Stomach smooth muscle (tissue), 2 donors: Measurements from ENCODE around the gene RPL7A.
"Not testable (repeated sequence)": the region's sequence is repeated elsewhere in the genome, so short reads cannot be mapped to it uniquely, and the experiment has no call there.

Experiments used
- H3K27ac ChIP-seq: one replicate; pipeline ENCODE4 v1.7.0; 2013; ENCODE audit warnings: mild to moderate bottlenecking, low read length, inconsistent platforms
- H3K27me3 ChIP-seq, 2 donors: one replicate each; pipeline ENCODE4 v1.7.0; 2013; ENCODE audit warnings: low read length in 2 of 2; ENCODE audit not compliant: insufficient read depth in 2 of 2, control insufficient read depth in 1 of 2
- H3K36me3 ChIP-seq, 2 donors: one replicate each; pipeline ENCODE4 v1.7.0; 2013; ENCODE audit warnings: low read length in 2 of 2; ENCODE audit not compliant: control insufficient read depth in 2 of 2, insufficient read depth in 2 of 2
- H3K4me1 ChIP-seq: one replicate; pipeline ENCODE4 v1.7.0; 2013; ENCODE audit warnings: low read length; ENCODE audit not compliant: control insufficient read depth, insufficient read depth
- H3K4me3 ChIP-seq, 2 donors: one replicate each; pipeline ENCODE4 v1.7.0; 2013; ENCODE audit warnings: low read length in 2 of 2
- H3K9ac ChIP-seq, 2 donors: one replicate each; pipeline ENCODE4 v1.7.0; 2013; ENCODE audit warnings: low read length in 2 of 2, mild to moderate bottlenecking in 1 of 2
- H3K9me3 ChIP-seq, 2 donors: one replicate each; pipeline ENCODE4 v1.7.0; 2013; ENCODE audit warnings: low read length in 2 of 2; ENCODE audit not compliant: control insufficient read depth in 2 of 2
- donor health status: healthy.
- donor health status: Pancreatic carcinoma.

RPL7A gene

DNA sequence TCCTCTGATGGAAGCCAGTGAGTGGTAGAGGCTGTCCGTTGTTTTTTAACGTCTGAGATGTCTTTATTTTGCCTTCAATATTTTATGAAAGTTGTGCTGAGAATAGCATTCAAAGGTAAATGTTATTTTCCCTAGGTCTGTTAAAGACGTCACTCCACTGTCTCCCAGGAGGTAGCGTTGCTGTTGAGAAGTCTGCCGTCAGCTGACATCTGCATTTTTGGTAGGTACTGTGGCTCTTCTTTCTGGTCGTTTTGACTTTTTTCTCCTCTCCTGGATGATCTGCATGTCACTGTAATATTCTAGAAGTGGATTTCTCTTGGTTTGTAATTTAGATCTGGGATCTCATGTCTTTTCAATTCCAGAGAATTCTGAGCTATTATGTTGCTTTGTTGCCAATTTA lies 38.4 kb upstream of the RPL7A start:
- H3K4me3 ChIP-seq, result no peak overlapping the region
- no peaks in the 10 kb centered on the region for H3K9me3 ChIP-seq
- peaks cover 0 to 7% of the 10 kb centered on the region in 2 donors for H3K27me3 ChIP-seq
- H3K4me1 ChIP-seq, result no peaks in the 10 kb centered on the region
- H3K27ac ChIP-seq, result no peak overlapping the region
- H3K9ac ChIP-seq, result no peak overlapping the region
- H3K36me3 ChIP-seq, result no peaks in the 10 kb centered on the region

DNA sequence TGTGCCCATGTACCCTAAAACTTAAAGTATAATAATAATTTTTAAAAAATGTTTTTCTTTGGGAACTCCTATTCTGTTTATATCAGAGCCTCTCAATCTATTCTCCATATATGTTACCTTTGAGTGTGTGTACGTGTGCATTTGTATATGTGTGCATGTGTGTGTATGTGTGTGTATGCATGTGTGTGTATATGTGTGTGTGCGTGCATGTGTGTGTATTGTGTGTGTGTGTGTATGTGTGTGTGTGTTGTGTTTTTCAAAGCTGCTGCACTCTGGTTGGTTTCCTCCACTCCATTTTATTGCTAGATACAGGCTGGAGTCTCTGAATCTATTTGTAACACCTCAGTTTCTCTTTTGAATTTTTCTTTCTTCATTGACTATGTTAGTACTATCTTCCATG lies 32.0 kb upstream of the RPL7A start:
- H3K9me3 ChIP-seq, result no peaks in the 10 kb centered on the region
- H3K27me3 ChIP-seq, result no peaks in the 10 kb centered on the region
- H3K27ac ChIP-seq, result no peak overlapping the region
- no peaks in the 10 kb centered on the region for H3K36me3 ChIP-seq
- no peaks in the 10 kb centered on the region for H3K4me1 ChIP-seq
- H3K4me3 ChIP-seq, result no peak overlapping the region
- no peak overlapping the region for H3K9ac ChIP-seq

- H3K4me3 ChIP-seq, H3K36me3 ChIP-seq, H3K9me3 ChIP-seq, H3K27me3 ChIP-seq, H3K4me1 ChIP-seq, H3K9ac ChIP-seq, H3K27ac ChIP-seq: not testable (repeated sequence)
Observed at GRCh38 chr9:133317551-133317950, 30.5 kb upstream of the RPL7A start.

- Histone ChIP-seq H3K27me3 (no peaks in the 10 kb centered on the region), H3K36me3 (no peaks in the 10 kb centered on the region), H3K4me1 (no peaks in the 10 kb centered on the region), H3K9me3 (no peaks in the 10 kb centered on the region), H3K27ac (no peak overlapping the region), H3K4me3 (no peak overlapping the region), H3K9ac (no peak overlapping the region)
Observed at GRCh38 chr9:133320421-133320881, 27.6 kb upstream of the RPL7A start.

GRCh38 chr9:133321411-133321935 lies 26.5 kb upstream of the RPL7A start:
- Histone ChIP-seq H3K4me1 (no peaks in the 10 kb centered on the region), H3K9ac (no peak overlapping the region), H3K9me3 (no peaks in the 10 kb centered on the region), H3K4me3 (no peak overlapping the region), H3K27ac (no peak overlapping the region), H3K36me3 (no peaks in the 10 kb centered on the region), H3K27me3 (no peaks in the 10 kb centered on the region)

GRCh38 chr9:133322701-133323100 lies 25.3 kb upstream of the RPL7A start:
- no peaks in the 10 kb centered on the region for H3K27me3 ChIP-seq
- H3K36me3 ChIP-seq, result no peaks in the 10 kb centered on the region
- no peaks in the 10 kb centered on the region for H3K4me1 ChIP-seq
- H3K4me3 ChIP-seq, result no peak overlapping the region
- no peaks in the 10 kb centered on the region for H3K9me3 ChIP-seq
- H3K9ac ChIP-seq, result no peak overlapping the region
- H3K27ac ChIP-seq, result no peak overlapping the region

DNA sequence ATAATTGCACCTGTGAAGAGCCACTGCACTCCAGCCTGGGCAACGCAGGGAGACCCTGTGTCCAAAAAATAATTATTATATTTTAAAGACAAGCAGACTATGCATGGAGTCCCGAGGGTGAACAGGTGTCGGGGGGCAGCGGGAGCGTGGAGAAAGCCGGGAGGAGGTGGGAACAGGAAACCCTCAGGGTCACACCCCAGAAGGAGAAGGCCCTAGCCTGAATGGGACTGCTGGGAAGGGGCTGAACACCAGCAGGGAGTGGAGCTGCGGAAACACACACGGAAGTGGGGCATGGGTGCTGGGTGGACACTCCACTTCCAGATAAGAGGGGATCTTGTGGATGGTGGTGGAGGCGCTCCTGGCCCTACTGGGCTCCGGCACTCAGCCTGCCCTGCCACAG lies 24.8 kb upstream of the RPL7A start:
- Histone ChIP-seq H3K36me3 (no peaks in the 10 kb centered on the region), H3K9ac (no peak overlapping the region), H3K9me3 (no peaks in the 10 kb centered on the region), H3K27me3 (no peaks in the 10 kb centered on the region), H3K4me3 (no peak overlapping the region), H3K27ac (no peak overlapping the region), H3K4me1 (no peaks in the 10 kb centered on the region)

DNA sequence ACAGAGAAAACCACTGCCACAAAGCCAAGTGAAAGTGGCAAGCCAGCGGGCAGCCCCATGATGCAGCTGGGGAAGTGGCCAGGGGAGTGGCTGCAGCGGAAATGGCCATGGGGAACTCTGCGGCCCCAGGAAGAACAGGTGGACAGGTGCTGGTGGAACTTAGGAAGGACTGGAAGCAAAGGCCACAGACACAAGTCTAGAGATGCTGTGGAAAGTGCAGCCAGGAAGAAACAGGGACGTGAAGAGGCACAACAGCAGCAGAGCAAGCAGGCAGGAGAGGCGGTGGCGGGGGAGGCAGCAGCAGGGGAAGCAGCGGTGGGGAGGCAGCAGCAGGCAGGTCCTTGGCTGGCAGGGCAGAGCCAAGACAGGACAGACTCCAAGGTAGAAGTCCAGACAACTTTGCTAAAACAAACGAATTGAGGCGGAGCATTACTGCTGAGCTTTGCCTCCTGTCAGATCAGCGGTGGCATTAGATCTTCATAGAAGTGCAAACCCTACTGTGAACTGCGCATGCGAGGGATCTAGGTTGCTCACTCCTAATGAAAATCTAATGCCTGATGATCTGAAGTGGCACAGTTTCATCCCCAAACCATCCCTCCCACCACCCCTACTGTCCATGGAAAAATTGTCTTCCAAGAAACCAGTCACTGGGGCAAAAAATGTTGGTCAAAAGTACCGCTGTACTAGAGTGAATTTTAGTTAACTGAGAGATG lies 23.9 kb upstream of the RPL7A start:
- Histone ChIP-seq H3K27me3 (no peaks in the 10 kb centered on the region), H3K27ac (no peak overlapping the region), H3K4me1 (no peaks in the 10 kb centered on the region), H3K9me3 (no peaks in the 10 kb centered on the region), H3K4me3 (no peak overlapping the region), H3K36me3 (no peaks in the 10 kb centered on the region), H3K9ac (no peak overlapping the region)

- not testable (repeated sequence) for H3K9me3 ChIP-seq, H3K4me3 ChIP-seq, H3K27ac ChIP-seq, H3K27me3 ChIP-seq, H3K4me1 ChIP-seq, H3K9ac ChIP-seq
- H3K36me3 ChIP-seq, result peaks cover 10 to 12% of the 10 kb centered on the region in 2 donors
Observed at GRCh38 chr9:133327021-133327420, 21.0 kb upstream of the RPL7A start.

GRCh38 chr9:133327834-133328484 lies 20.1 kb upstream of the RPL7A start:
- no peak overlapping the region for H3K4me3 ChIP-seq
- no peak overlapping the region for H3K9ac ChIP-seq
- no peaks in the 10 kb centered on the region for H3K4me1 ChIP-seq
- no peaks in the 10 kb centered on the region for H3K27me3 ChIP-seq
- no peak overlapping the region for H3K27ac ChIP-seq
- peaks cover 16 to 19% of the 10 kb centered on the region in 2 donors for H3K36me3 ChIP-seq
- no peaks in the 10 kb centered on the region for H3K9me3 ChIP-seq
